Large intestine (tissue), 12 donors: ENCODE measurements around the gene SLC26A1. TPM values are rescaled to one million over a fixed set of nuclear protein-coding genes. Genes with fewer than 3 reads are reported as not detected.
A peak's percentile ranks its signal among the peaks of the same experiment; 100 is the strongest.

Experiments
- DNase-seq, 2 donors: peaks; one replicate each; pipeline versions ENCODE4 v3.0.0 to v3.0.0-alpha.2; 2013
- H3K27ac ChIP-seq: one replicate; pipeline ENCODE4 v1.5.1; 2013; ENCODE audit warnings: low read length
- H3K27me3 ChIP-seq: 2 replicates; pipeline ENCODE4 v1.6.1; 2013; ENCODE audit warnings: low read length; ENCODE audit not compliant: control insufficient read depth, insufficient read depth
- H3K36me3 ChIP-seq: 2 replicates; pipeline ENCODE4 v1.6.1; 2013; ENCODE audit warnings: low read length; ENCODE audit not compliant: control insufficient read depth, insufficient read depth
- H3K4me1 ChIP-seq: one replicate; pipeline ENCODE4 v1.6.1; 2013; ENCODE audit warnings: low read length; ENCODE audit not compliant: control insufficient read depth, insufficient read depth
- H3K4me3 ChIP-seq: one replicate; pipeline ENCODE4 v1.5.1; 2013; ENCODE audit warnings: low read length
- H3K9me3 ChIP-seq: one replicate; pipeline ENCODE4 v1.6.1; 2013; ENCODE audit warnings: mild to moderate bottlenecking, low read depth, low read length, moderate library complexity; ENCODE audit not compliant: control insufficient read depth
- WGBS: methylation state at CpG from one replicate; pipeline ENCODE4 v1.1.5; 2013; ENCODE audit warnings: low lambda C conversion rate; ENCODE audit not compliant: insufficient coverage; 5-methylcytosine and 5-hydroxymethylcytosine counted together
- long read RNA-seq, 11 donors: transcript quantifications; one replicate each; lab custom pipeline, GENCODE V29; 2026
- polyA plus RNA-seq: library from polyadenylated mRNA; unstranded; fragments of 120-200 nt; gene quantifications from one replicate; pipeline ENCODE4 v1.2.1, GENCODE V29; 2013

The SLC26A1 gene, protein sequence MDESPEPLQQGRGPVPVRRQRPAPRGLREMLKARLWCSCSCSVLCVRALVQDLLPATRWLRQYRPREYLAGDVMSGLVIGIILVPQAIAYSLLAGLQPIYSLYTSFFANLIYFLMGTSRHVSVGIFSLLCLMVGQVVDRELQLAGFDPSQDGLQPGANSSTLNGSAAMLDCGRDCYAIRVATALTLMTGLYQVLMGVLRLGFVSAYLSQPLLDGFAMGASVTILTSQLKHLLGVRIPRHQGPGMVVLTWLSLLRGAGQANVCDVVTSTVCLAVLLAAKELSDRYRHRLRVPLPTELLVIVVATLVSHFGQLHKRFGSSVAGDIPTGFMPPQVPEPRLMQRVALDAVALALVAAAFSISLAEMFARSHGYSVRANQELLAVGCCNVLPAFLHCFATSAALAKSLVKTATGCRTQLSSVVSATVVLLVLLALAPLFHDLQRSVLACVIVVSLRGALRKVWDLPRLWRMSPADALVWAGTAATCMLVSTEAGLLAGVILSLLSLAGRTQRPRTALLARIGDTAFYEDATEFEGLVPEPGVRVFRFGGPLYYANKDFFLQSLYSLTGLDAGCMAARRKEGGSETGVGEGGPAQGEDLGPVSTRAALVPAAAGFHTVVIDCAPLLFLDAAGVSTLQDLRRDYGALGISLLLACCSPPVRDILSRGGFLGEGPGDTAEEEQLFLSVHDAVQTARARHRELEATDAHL
- 10.1 TPM for polyA plus RNA-seq
- long read RNA-seq, donor 1: 0 reads
- long read RNA-seq, donor 2, partial matches to known transcripts: 0 of 1 reads
- long read RNA-seq, donor 2, other reads (novel, unspliced or antisense): 0 of 1 reads
- long read RNA-seq, donor 3: 0 reads
- long read RNA-seq, donor 4: 0 reads
- long read RNA-seq, donor 5: 0 reads
- long read RNA-seq, donor 6, partial matches to known transcripts: 0 of 3 reads
- long read RNA-seq, donor 6, other reads (novel, unspliced or antisense): 0 of 3 reads
- long read RNA-seq, donor 7: 0 reads
- long read RNA-seq, donor 8: 0 reads
- long read RNA-seq, donor 9: 0 reads
- long read RNA-seq, donor 10, partial matches to known transcripts: 0 of 2 reads
- long read RNA-seq, donor 10, other reads (novel, unspliced or antisense): 0 of 2 reads
- long read RNA-seq, donor 11, partial matches to known transcripts: 0 of 2 reads
- long read RNA-seq, donor 11, other reads (novel, unspliced or antisense): 0 of 2 reads

DNA sequence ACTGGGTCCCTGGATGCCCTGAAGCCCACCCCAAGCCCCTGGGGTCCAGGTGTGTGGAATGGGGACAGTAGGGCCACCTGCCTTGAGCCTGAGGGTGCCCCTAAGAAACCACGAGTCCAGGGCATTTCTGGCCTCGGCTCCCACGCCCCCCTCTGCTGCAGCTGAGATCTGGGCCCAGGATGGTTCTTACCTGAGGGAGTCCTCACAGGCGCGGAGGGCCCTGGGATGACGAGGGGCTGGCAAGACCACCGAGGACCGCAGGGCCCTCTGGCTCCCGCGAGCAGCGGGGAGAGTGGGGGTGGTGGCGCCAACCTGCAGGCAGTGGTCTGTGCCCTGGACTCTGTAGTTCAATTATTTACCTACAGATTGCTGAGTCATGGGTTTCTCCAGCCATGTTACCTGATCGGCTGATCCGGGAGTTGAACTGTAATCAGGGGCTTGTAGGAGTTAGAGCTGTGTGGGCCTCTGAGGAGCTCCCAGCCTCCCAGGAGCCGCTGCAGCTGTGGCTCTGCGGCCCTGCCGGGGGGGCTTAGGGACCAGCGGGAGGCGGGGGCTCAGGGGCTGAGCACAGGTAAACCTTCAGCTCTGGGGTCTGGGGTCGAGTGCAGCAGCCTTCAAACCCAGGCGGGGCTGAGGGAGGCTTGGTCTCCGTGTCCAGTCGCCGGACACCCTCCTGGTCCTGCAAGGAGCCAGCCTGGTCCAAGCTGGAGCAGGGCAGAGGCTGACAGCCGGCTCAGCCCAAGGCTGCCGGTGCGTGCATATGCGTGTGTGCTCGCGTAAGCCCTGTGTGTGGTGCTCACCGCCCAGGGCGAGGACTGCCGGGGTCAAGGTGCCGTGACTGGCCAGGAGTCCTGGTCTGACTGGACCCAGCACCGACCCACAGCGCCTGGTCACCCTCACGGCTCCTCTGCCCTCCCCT lies at the start of gene SLC26A1:
TSS of gene SLC26A1 (minus strand) at position 294 of the 919 bp plus-strand sequence. CDS start 1,701 bp downstream, outside the sequence.
- peaks cover 54% of the 10 kb centered on the region for H3K4me1 ChIP-seq
- peaks cover 11% of the 10 kb centered on the region for H3K36me3 ChIP-seq
- whole genome bisulfite sequencing: no CpG with 5 or more reads among the region's 37 CpGs
- peaks cover 20% of the 10 kb centered on the region for H3K27me3 ChIP-seq
- H3K9me3 ChIP-seq: peaks cover 22% of the 10 kb centered on the region
- H3K4me3 ChIP-seq: peak within 1 kb of the TSS; percentile 37
- DNase-seq: peak; percentile 90 to 94
- peak within 1 kb of the TSS; percentile 99 for H3K27ac ChIP-seq

GRCh38 chr4:1042352-1043055 lies 49.3 kb upstream of the SLC26A1 start:
- peaks cover 10% of the 10 kb centered on the region for H3K9me3 ChIP-seq
- peaks cover 36% of the 10 kb centered on the region for H3K27me3 ChIP-seq
- H3K36me3 ChIP-seq: no peaks in the 10 kb centered on the region
- H3K4me1 ChIP-seq: peaks cover 13% of the 10 kb centered on the region
- no CpG with 5 or more reads among the region's 17 CpGs for WGBS
- DNase-seq: no peak
- H3K27ac ChIP-seq: no peak overlapping the region
- H3K4me3 ChIP-seq: no peak overlapping the region

- Histone ChIP-seq H3K36me3 (no peaks in the 10 kb centered on the region), H3K9me3 (peaks cover 10% of the 10 kb centered on the region), H3K4me3 (no peak overlapping the region), H3K4me1 (peaks cover 8% of the 10 kb centered on the region), H3K27ac (no peak overlapping the region), H3K27me3 (peaks cover 31% of the 10 kb centered on the region)
- no peak for DNase-seq
- no CpG with 5 or more reads among the region's 8 CpGs for WGBS
Measured at GRCh38 chr4:1041936-1042330, 48.7 kb upstream of the SLC26A1 start.

DNA sequence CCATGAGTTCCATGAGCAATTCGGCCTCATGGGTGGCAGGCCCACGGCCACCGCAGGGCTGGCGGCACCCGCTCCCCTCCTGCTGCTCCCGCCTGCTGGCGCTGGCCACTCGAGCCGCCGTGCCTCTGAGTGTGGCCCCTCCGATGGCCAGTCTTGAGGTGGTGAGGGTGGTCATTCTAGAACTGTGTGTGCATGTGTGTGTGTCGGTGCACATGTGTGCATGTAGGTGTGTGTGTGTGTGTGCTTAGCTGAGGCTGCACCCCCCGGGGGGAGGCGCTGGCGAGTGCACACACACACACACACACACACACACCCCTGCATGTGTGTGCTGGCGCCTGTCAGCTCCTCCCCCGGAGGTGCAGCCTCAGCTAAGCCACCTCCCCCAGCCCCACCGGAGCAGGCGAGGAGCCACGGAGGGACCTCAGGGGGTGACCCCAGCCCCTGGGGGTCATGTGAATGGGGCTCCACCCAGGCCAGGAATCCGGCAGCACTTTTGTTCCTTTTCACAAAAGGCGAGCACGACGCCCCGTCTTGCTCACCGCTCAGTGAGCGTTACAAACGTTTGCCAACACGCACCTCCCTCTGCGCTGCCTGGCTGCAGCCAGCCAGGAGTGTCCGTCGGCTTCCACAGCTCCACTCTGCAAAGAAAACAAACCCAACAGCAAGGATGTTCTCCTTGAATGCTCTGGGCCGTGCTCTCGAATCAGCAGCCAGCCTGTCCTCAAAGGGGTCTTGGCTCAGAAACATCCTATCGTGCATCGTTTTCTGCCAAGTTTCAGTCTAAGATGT lies 48.1 kb upstream of the SLC26A1 start:
- Histone ChIP-seq H3K27me3 (peaks cover 30% of the 10 kb centered on the region), H3K4me3 (no peak overlapping the region), H3K36me3 (no peaks in the 10 kb centered on the region), H3K9me3 (peaks cover 6% of the 10 kb centered on the region), H3K27ac (no peak overlapping the region), H3K4me1 (peaks cover 6% of the 10 kb centered on the region)
- 20% methylated on average over 1 of the region's 36 CpGs for WGBS
- DNase-seq: no peak

DNA sequence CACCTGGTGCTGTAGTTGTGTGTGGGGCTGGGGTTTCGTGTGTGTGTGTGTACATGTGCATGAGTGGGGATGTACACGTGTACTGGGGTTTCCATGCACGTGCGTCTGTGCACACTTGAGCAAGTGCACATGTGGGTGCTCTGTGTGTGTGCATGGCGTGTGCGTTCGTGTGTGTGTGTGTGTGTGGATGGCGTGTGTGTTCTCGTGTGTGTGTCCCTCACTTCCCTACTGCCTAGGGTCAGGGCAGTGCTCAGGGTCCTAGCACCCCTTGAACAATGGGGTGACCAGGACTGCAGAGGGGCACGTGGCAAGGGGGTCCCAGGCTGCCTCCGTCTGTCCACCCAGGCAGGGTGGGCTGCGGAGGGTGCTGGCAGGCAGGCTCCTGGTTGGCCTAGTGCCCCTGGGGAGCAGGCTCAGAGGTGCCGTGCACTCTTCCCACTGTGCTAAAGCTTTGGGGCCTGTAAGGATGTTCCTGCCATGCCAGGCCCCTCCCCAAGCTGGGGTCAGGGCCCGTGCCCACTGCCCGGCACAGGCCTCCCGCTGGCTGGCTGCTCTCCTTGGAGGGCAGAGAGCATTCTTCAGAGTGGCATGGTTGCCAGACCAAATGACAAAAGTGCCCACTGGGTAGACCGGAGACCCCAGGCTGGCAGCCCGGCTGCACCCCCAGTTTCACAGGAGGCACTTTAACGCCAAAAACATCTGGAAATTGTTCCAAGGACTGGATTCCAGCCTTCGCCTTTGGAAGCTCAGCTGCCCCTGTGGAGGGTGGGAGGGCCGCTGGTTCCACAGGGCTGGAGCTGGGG lies 47.3 kb upstream of the SLC26A1 start:
- Histone ChIP-seq H3K27me3 (peaks cover 28% of the 10 kb centered on the region), H3K4me1 (peaks cover 6% of the 10 kb centered on the region), H3K9me3 (peaks cover 4% of the 10 kb centered on the region), H3K36me3 (no peaks in the 10 kb centered on the region), H3K4me3 (no peak overlapping the region), H3K27ac (no peak overlapping the region)
- DNase-seq: no peak
- no CpG with 5 or more reads among the region's 21 CpGs for WGBS

DNA sequence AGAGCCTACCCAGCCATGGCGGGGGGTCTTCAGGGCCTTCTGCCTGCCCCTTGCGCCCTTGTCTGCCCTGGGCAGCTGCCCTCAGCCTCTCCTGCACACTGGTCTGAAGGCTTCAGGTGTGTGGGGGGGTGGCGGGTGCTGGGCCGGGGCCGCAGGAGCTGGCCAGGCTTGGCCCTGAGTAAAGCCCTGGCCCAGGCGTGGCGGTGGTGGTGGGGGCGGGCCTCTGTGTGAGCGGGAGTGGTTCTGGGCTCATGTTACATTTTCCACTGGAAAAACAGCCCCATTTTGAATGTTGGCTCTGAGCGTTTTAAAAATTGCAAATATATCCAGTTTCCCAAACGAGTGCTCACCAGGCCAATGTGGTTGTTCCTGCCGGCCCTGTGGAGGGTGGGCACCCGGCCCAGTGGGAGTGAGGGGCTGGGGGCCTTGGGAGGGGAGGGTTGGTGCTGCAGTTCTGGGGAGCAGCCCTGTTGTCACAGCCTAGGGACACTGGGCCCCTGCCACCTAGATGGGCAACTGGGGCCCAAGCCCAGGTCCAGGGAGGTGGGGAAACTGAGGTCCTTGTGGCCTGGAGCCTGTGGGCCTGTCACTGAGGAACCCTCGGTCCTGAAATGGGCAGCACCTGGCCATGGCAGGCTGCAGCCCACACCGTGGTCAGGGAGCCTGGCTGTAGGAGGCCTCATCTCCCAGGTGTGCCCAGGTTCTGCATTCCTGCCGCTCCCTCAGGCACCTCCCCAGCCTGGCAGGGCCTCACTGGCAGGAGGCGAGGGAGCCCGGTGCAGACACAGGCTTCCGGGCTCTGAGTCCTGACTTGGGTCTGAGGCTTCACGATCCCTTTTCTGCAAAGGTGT lies 46.5 kb upstream of the SLC26A1 start:
- Histone ChIP-seq H3K27me3 (peaks cover 20% of the 10 kb centered on the region), H3K4me1 (peaks cover 6% of the 10 kb centered on the region), H3K9me3 (peaks cover 2% of the 10 kb centered on the region), H3K36me3 (no peaks in the 10 kb centered on the region), H3K4me3 (no peak overlapping the region), H3K27ac (no peak overlapping the region)
- DNase-seq: no peak
- no CpG with 5 or more reads among the region's 20 CpGs for WGBS

GRCh38 chr4:1038948-1039492 lies 45.8 kb upstream of the SLC26A1 start:
- Histone ChIP-seq H3K27ac (no peak overlapping the region), H3K4me3 (no peak overlapping the region), H3K27me3 (peaks cover 13% of the 10 kb centered on the region), H3K4me1 (peaks cover 6% of the 10 kb centered on the region), H3K9me3 (peaks cover 2% of the 10 kb centered on the region), H3K36me3 (no peaks in the 10 kb centered on the region)
- WGBS: no CpG with 5 or more reads among the region's 16 CpGs
- DNase-seq: no peak
